Skeletal muscle tissue (tissue), 4 donors: Measurements from ENCODE around the gene MBNL1. TPM values are rescaled to one million over a fixed set of nuclear protein-coding genes. Genes with fewer than 3 reads are reported as not detected.
A peak's percentile ranks its signal among the peaks of the same experiment; 100 is the strongest.

Experiments used
- H3K27ac ChIP-seq: one replicate; pipeline ENCODE4 v1.7.0; 2013; ENCODE audit warnings: mild to moderate bottlenecking, low read depth, low read length, inconsistent platforms
- H3K27me3 ChIP-seq, 3 donors: one replicate each; pipeline ENCODE4 v1.7.0; 2013; ENCODE audit warnings: low read length in 3 of 3; ENCODE audit not compliant: control insufficient read depth in 3 of 3, insufficient read depth in 3 of 3
- H3K36me3 ChIP-seq, 3 donors: one replicate each; pipeline ENCODE4 v1.7.0; 2013; ENCODE audit warnings: low read length in 3 of 3; ENCODE audit not compliant: control insufficient read depth in 3 of 3, insufficient read depth in 3 of 3
- H3K4me1 ChIP-seq, 3 donors: one replicate each; pipeline ENCODE4 v1.7.0; 2013; ENCODE audit warnings: low read length in 3 of 3, mild to moderate bottlenecking in 3 of 3; ENCODE audit not compliant: control insufficient read depth in 3 of 3, insufficient read depth in 3 of 3
- H3K4me3 ChIP-seq, 3 donors: one replicate each; pipeline ENCODE4 v1.7.0; 2013; ENCODE audit warnings: low read length in 3 of 3
- H3K9ac ChIP-seq, 3 donors: one replicate each; pipeline ENCODE4 v1.7.0; 2013; ENCODE audit warnings: low read length in 3 of 3, mild to moderate bottlenecking in 3 of 3, moderate library complexity in 2 of 3, low read depth in 1 of 3
- H3K9me3 ChIP-seq, 3 donors: one replicate each; pipeline ENCODE4 v1.7.0; 2013; ENCODE audit warnings: low read length in 3 of 3; ENCODE audit not compliant: control insufficient read depth in 3 of 3
- total RNA-seq: library from RNA; depleted of rRNA; stranded (reverse); fragments of >200 nt; gene quantifications from one replicate; pipeline ENCODE4 v1.2.3, GENCODE V29; 2014
- donor health status: Osteomylitis.

The MBNL1 gene
- total RNA-seq, 1 donor from 2014 or later, result 76.7 TPM

DNA sequence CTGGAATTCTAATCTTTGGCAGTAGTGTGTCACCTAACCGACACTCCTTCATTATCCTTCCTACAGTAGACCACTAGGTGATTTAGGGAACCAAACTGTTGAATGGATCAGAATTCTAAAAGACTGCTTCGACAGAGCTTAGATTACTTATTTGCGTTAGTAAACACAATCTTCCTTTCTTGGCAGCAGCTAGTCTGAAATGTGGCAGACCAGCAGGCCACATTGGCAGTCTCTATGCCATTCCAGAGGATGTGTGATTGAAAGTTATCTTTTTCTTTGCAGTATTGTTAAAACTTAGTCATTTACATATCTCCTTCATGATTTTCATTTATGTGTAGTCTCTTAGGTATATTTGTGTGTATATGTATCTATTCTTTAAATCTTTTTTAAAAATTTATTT is 23.6 kb downstream of the MBNL1 start:
- Histone ChIP-seq H3K27me3 (no peaks in the 10 kb centered on the region), H3K36me3 (no peaks in the 10 kb centered on the region), H3K9me3 (no peaks in the 10 kb centered on the region), H3K4me3 (peak overlapping the region in 1 of 3 donors; percentile 41), H3K27ac (peak overlapping the region; percentile 71), H3K9ac (no peak overlapping the region), H3K4me1 (peaks cover 20 to 46% (median 44%) of the 10 kb centered on the region in 3 donors)

DNA sequence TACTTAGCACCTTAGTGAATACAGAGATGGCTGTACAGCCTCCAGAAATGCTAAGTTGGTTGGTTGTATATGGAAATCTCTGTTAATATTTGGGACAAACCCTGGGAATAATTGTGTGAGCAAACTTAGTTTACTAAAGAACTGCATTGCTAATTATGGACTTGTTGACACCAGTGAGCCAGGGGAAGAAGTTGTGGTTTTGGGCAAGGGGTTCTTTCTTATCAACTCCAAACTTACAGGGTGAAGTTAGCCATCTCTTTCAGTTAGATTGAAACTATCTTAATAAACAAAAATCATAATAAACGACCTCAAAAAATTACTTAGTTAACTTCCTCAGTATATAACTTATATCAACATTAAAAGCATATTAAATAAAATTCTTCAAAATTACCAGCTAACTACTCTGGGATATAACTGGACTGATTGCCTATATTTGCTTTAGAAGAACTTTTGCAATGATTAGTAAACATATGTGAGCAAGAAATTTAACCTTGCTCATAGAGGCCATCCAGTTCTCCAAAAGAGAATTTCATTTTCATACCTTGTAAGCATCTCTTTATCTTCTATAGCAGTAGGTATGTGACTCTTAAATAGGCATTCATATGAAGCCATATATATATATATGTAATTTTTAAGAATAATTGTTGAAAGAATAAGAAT is 24.7 kb downstream of the MBNL1 start:
- no peaks in the 10 kb centered on the region for H3K27me3 ChIP-seq
- H3K4me1 ChIP-seq, result peaks cover 18 to 45% (median 41%) of the 10 kb centered on the region in 3 donors
- H3K4me3 ChIP-seq, result no peak overlapping the region
- peak overlapping the region; percentile 10 for H3K27ac ChIP-seq
- H3K36me3 ChIP-seq, result no peaks in the 10 kb centered on the region
- no peak overlapping the region for H3K9ac ChIP-seq
- H3K9me3 ChIP-seq, result no peaks in the 10 kb centered on the region

DNA sequence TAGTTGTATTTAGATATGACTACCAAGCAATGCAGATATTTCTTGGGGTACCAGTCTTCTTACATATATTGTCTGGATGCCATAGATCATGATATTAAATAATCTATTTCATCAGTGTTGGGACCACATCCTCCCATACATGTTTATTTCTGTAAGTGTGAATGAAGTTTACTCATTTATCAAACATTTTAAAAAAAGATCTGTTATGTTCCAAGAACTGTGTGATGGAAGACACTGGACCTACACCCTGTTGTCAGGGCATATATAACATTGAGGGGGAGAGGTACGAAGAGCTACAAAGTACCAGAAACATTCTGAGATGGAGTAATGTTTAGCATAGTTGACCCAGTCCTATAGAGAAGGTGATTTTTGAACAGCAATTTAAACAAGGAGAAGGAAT is 26.6 kb downstream of the MBNL1 start:
- H3K27me3 ChIP-seq, result no peaks in the 10 kb centered on the region
- peak overlapping the region in 1 of 3 donors; percentile 6 for H3K4me3 ChIP-seq
- H3K27ac ChIP-seq, result peak overlapping the region; percentile 34

DNA sequence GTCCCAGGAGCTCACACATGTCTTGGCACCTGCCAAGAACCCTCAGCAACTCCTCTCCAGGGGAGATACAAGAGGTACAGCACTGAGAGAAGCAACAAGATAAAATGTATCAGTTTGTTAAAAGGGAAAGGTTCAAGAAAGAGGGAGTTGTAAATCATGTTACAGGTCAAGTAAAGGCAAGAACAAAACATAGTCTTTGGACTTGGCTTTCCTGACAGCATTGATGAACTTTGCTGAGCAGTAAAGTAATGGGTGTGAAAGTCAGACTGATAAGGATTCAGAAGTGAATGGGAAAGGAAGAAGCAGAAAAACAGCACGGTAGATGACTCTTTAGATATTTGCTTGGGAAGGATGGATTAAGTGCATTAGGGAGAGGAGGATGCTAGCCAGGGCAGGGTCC is 27.1 kb downstream of the MBNL1 start:
- peak overlapping the region; percentile 34 for H3K27ac ChIP-seq
- peak overlapping the region in 1 of 3 donors; percentile 6 for H3K4me3 ChIP-seq
- peaks cover 0 to 10% (median 0%) of the 10 kb centered on the region in 3 donors for H3K36me3 ChIP-seq
- no peaks in the 10 kb centered on the region for H3K27me3 ChIP-seq
- no peaks in the 10 kb centered on the region for H3K9me3 ChIP-seq
- peaks cover 18 to 53% (median 52%) of the 10 kb centered on the region in 3 donors for H3K4me1 ChIP-seq
- no peak overlapping the region for H3K9ac ChIP-seq

More for the DNA sequence above, 26.6 kb downstream of the MBNL1 start:
- Histone ChIP-seq H3K9me3 (no peaks in the 10 kb centered on the region), H3K36me3 (peaks cover 0 to 9% (median 0%) of the 10 kb centered on the region in 3 donors), H3K4me1 (peaks cover 18 to 56% (median 53%) of the 10 kb centered on the region in 3 donors), H3K9ac (no peak overlapping the region)

DNA sequence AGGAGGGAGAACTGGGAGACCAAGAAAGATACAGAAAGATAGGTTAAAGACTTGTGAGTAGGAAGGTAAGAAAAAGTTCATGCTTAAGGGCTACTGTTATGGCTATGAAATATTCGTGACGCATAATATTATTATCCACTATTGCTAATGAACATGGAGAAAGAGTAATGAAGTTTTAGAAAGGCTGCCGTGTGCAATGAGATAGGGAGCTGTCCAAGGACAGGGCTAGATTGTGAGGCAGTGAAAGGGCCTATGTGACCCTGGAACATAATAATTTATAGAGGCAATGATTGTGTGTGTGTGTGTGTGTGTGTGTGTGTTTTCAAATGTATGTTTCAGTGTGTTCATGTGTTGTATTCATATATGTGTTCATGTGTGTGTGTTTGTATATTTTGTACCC is 27.7 kb downstream of the MBNL1 start:
- Histone ChIP-seq H3K4me1 (peaks cover 18 to 51% (median 48%) of the 10 kb centered on the region in 3 donors), H3K9ac (no peak overlapping the region), H3K9me3 (no peaks in the 10 kb centered on the region), H3K4me3 (no peak overlapping the region), H3K36me3 (peaks cover 0 to 10% (median 0%) of the 10 kb centered on the region in 3 donors), H3K27ac (peak overlapping the region; percentile 34), H3K27me3 (no peaks in the 10 kb centered on the region)

DNA sequence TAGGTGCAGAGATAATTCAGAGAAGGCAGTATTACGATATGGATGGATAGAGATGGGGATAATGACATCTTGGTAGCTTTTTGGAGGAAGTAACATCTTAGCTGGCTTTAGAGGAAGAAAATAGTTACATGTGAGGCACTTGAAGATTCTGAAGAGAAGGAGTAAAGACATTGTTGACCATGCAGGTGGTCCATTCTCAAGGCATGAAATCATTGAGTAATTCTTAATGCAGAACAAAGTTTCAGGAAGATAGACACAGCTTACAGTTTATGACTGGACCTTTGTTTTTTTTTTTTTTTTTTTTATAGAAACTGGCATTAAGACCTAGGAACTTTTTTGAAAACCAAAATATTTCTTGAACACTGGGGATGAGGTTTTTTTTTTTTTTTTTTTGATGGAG is 28.2 kb downstream of the MBNL1 start:
- peaks cover 13 to 45% (median 43%) of the 10 kb centered on the region in 3 donors for H3K4me1 ChIP-seq
- peaks cover 0 to 10% (median 3%) of the 10 kb centered on the region in 3 donors for H3K36me3 ChIP-seq
- no peaks in the 10 kb centered on the region for H3K9me3 ChIP-seq
- H3K4me3 ChIP-seq, result no peak overlapping the region
- no peak overlapping the region for H3K27ac ChIP-seq
- H3K27me3 ChIP-seq, result no peaks in the 10 kb centered on the region
- H3K9ac ChIP-seq, result no peak overlapping the region

DNA sequence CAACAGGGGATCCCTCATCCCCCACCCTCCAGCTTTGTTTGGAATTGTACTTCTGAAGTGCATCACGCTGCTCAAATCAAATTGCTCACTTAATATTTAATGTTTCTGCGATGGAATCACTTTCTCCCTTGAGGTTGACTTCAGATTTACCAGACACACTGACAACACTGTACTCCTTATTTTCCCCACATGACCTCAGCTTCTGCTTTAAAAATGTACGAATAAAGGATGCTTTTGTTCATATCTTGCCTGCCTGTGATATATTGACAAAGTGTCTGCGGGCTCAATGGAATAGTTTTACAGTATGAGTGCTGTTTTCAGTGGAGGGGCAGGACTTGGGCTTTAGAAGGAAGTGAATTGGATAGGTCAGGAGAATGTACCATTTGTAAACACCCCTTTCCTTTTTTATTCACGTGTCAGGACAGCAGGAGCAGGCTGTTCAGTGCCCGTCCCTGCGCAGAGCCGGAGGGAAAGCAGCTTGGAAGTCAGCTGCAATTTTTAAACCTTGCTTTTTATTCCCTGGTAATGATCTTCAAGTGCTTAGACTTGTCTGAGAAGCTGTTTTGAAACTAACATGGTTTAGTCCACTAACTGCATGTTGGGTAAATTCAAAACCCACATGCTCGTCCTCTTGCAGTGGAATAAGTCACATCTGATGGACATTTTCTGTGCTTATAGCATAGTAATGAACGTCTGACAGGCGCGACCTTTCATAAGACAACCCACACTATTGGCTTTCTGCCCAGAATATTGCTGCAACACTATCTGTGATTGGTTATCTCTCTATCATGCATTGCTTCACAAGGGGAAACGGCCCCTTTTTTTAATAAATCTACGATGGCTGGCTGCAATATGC is 29.9 kb downstream of the MBNL1 start:
- Histone ChIP-seq H3K27ac (peak overlapping the region; percentile 95), H3K4me3 (peak overlapping the region; percentile 72 to 79 (median 79)), H3K9me3 (no peaks in the 10 kb centered on the region), H3K9ac (peak overlapping the region; percentile 83 to 90 (median 85)), H3K27me3 (no peaks in the 10 kb centered on the region), H3K4me1 (peaks cover 9 to 39% (median 35%) of the 10 kb centered on the region in 3 donors), H3K36me3 (peaks cover 0 to 10% (median 3%) of the 10 kb centered on the region in 3 donors)

DNA sequence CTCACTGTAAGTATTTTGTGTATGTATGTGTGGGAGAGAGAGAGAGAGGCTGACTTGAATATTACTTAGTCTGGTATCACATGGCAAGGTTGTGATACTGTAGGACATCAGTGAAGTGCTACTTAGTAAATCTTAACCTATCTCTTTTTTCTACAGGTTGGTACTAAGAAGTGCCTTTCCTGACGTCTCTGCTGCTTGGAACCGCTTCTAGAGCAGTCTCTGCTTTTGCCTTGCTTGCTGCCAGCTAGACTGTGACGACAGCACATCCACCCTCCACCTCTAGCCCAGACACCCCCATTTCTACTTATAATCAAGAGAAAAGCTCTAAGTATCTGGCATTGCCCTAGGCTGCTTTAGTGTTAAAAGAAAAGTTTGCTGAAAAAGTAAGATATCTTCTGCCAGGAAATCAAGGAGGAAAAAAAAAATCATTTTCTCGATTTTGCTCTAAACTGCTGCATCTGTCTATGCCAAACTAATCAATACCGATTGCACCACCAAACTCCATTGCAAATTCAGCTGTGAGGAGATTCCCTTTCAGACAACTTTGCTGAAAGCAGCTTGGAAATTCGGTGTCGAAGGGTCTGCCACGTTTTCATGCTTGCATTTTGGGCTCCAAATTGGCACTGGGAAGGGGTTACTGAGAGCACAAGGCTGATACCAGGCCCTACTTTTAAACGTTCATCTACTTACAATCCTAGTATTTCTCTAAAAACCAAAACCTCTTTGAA is 30.7 kb downstream of the MBNL1 start:
- H3K9ac ChIP-seq, result peak overlapping the region; percentile 83 to 90 (median 85)
- peaks cover 9 to 44% (median 35%) of the 10 kb centered on the region in 3 donors for H3K4me1 ChIP-seq
- H3K27ac ChIP-seq, result peak overlapping the region; percentile 95
- H3K4me3 ChIP-seq, result peak overlapping the region; percentile 72 to 79 (median 79)
- H3K27me3 ChIP-seq, result no peaks in the 10 kb centered on the region
- peaks cover 0 to 10% (median 3%) of the 10 kb centered on the region in 3 donors for H3K36me3 ChIP-seq
- no peaks in the 10 kb centered on the region for H3K9me3 ChIP-seq

DNA sequence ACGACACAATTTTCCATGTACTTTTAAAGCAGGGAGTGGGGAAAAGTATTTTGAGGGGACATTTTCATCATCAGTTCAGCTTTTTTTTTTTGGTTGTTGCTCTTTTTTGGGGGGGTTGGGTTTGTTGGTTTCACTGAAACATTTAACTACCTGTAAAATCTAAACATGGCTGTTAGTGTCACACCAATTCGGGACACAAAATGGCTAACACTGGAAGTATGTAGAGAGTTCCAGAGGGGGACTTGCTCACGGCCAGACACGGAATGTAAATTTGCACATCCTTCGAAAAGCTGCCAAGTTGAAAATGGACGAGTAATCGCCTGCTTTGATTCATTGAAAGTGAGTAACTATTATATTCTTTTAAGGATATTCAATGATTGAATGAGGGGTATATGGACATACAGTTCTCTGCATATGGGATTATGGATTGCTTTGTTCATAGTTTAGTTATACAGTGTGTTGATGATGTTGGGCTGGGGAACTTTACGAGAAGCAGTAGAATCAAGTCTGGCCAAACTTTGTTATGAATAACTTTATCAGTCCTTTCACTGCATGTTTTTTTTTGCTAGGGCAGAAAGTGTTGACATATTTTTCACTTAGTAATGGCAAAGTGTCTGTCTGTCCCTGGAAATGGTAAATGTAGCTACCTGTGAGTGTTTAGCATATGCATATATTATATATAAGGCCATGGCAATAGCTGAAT is 31.5 kb downstream of the MBNL1 start:
- Histone ChIP-seq H3K9ac (peak overlapping the region; percentile 83 to 90 (median 85)), H3K27ac (peak overlapping the region; percentile 95), H3K4me3 (peak overlapping the region; percentile 72 to 79 (median 79)), H3K27me3 (no peaks in the 10 kb centered on the region), H3K36me3 (peaks cover 0 to 10% (median 3%) of the 10 kb centered on the region in 3 donors), H3K9me3 (no peaks in the 10 kb centered on the region), H3K4me1 (peaks cover 9 to 47% (median 39%) of the 10 kb centered on the region in 3 donors)
